GM12872 (cell line): Measurements from ENCODE around the gene C2orf78.

Source experiments
- TF ChIP-seq, protein P1 (sequence below): IDR thresholded peaks from 3 replicates; pipeline ENCODE4 v1.5.1; 2011; ENCODE audit warnings: low read depth, mild to moderate bottlenecking, low read length, moderate library complexity; ENCODE audit not compliant: insufficient read depth

The C2orf78 gene

DNA sequence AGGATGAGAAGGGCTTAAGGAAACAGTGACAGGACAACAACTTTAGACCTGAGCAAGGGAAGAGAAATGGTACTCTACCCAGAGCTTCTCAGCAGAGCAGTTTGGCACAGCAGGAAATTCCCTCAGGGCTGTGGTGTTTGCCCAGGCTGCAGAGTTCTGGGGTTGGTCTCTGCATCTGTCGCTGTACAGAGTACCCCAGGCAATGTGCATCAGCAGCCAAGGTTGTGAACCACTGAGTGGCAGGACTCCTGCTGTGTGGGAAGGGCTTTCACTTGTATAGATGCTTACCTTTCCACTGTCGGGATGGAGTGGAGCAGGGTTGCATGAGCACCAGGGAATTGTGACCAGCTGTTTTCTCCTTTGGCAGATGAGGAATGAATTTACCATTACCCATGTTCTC, 66.0 kb downstream of the C2orf78 start:
- TF ChIP-seq, protein P1, sequence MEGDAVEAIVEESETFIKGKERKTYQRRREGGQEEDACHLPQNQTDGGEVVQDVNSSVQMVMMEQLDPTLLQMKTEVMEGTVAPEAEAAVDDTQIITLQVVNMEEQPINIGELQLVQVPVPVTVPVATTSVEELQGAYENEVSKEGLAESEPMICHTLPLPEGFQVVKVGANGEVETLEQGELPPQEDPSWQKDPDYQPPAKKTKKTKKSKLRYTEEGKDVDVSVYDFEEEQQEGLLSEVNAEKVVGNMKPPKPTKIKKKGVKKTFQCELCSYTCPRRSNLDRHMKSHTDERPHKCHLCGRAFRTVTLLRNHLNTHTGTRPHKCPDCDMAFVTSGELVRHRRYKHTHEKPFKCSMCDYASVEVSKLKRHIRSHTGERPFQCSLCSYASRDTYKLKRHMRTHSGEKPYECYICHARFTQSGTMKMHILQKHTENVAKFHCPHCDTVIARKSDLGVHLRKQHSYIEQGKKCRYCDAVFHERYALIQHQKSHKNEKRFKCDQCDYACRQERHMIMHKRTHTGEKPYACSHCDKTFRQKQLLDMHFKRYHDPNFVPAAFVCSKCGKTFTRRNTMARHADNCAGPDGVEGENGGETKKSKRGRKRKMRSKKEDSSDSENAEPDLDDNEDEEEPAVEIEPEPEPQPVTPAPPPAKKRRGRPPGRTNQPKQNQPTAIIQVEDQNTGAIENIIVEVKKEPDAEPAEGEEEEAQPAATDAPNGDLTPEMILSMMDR: no peak

DNA sequence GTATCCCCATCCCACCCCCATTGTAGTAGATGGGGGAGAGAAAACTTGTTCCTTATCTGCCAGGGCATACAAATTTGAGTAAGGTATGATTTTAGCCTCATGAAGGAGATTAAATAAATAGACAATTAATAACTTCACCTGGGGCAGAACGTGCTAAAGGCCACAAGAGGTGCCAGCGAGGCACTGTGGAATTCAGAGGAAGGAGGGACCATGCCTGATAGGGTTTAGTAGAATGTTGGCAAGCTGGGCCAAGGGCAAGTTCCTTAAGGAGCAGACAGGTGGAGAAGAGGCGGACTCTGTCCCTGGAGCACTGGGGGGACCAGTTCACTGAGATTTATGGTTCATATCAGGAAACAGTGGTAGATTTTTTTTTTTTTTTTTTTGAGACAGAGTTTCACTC, 67.3 kb downstream of the C2orf78 start:
- TF ChIP-seq, protein P1: peak; percentile 45; the same call in 2 of the 3 replicates

DNA sequence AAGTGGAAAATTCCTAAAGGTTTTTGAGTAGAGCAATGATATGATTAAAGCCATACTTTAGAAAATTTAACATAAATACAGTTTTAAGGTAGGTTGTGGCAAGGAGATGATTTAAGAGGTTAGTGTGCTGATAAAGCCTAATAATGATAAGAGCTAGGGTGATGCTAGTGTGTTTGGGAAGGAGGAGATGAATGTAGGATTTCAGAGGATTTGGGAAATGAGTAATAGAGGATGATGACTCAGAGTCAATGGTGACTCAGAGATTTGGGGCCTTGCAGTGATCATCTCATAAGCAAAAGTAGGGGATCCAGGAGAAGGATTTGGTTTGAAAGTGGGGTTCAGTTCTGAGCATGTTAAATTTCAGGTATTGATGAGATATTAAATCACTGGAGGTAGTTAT, 68.0 kb downstream of the C2orf78 start:
- TF ChIP-seq, protein P1: no peak

DNA sequence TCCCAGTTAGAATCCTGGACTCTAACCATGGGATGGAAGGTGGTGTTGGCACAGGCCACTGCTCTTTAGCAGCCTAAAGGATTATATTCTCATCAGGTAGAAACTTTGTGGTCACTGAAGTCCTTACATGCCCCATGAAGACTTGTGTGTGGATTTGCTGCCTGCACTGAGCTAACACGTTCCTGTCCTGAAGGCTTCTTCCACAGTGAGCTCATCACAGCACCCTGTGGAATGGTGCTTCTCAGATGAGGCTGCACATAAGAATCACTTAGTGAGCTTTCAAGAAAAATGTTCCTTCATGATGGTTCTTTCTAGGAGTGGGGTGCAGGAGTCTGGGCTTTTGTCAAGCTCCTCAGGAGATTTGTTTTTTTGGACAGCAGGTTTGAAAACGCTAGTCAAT, 71.5 kb downstream of the C2orf78 start:
- TF ChIP-seq, protein P1: no peak

DNA sequence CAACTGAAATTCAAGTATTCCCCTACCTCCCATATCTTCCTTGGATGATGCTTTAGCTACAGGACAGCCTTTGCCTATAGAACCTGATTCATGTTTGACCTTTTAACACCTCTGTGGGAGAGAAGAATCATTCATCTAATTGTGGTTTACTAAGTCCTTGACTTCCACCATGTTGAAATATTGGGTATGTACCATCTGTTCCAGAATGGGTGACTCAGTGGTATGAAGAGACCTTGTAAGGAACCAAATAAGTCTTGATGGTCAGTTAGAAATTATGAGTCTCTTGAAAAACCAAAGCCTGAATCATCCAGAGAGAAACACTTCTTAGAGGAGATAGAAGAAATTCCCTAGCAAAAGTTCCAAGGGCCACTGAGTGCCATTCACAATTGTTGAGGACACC, 72.2 kb downstream of the C2orf78 start:
- TF ChIP-seq, protein P1: no peak

DNA sequence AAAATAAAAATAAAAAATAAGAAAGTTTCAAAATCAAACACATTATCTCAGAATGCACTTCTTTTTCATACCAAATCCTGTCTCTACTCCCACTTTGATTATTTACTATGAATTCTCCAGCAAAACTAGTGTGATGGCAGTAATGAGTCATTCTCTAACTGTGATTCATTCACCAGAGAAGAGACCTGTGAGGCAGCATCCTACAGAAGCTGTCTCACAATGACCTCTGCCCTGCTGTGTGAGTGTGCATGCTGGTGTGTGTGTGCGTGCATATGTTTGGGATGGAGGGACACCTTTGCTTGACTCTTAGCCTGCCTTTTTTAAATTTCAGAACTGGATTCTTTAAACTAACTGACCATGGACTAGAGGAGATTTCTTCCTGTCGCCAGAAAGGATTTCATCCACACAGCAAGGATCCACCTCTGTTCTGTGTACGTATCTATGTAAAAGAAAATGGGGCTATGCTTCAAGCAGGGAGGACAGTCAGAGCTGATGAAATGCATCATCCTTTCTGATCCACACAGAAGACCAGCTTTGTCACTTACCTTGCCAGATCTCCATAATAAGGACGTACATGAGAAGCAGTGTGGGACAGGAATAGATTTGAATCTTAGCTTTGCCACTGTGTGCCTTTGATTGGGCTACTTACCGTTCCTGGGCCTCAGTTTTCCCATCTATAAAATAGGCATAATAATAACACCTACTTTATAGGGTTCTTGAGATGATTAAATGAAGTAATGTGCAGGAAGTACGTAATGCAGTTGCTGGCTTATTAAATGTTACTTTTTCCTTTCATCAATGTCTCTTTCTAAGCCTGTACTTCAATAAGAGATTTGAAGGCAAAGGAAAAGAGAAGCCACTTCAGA, 76.0 kb downstream of the C2orf78 start:
- TF ChIP-seq, protein P1: no peak

DNA sequence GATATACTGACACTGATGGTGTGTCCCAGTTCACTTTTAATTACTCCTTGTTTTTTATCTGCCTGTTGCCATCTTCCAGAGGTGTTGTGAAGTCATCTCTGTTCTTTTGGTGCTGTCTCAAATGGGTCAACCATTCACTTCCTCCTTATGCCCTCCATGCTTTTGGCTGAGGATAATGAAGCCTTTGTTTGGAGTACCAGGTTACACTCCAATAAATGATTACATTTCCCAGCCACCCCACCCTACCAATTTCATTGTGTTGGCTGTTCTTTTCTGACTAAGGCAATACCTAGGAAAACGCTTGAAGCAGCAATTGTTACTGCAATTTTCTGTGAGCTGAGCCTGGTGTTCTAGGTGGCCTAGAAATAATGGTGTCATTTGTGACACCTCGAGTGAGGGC, 79.0 kb downstream of the C2orf78 start:
- TF ChIP-seq, protein P1: no peak
